CD4-positive, alpha-beta T cell (primary cell): ENCODE results near the gene GABRB3. TPM values are rescaled to one million over a fixed set of nuclear protein-coding genes. Genes with fewer than 3 reads are reported as not detected.

Experiments used
- ATAC-seq: fragments of 200-7000 bp; cut with Tn5 transposase; one replicate; pipeline ENCODE4 v1.10.0; 2022; ENCODE audit warnings: mild to moderate bottlenecking; ENCODE audit not compliant: poor library complexity
- CTCF ChIA-PET: fragments of 350-600 bp; sonication (Branson Sonifier 250); formaldehyde crosslinking; loops from one replicate; lab custom pipeline; 2021; ENCODE audit warnings: antibody characterized with exemption, inconsistent platforms; lab: Charles Lee
- POLR2A ChIA-PET: fragments of 350-600 bp; sonication (Branson Sonifier 250); formaldehyde crosslinking; loops from one replicate; lab custom pipeline; 2021; ENCODE audit warnings: antibody characterized with exemption, inconsistent platforms; lab: Charles Lee
- DNase-seq, 14 experiments: peaks; one replicate each; pipeline ENCODE4 v3.0.0-alpha.2; 2013 to 2020; ENCODE audit warnings: mixed read lengths in 2 of 14
- H3K27ac ChIP-seq, 2 donors: one replicate each; pipeline versions ENCODE4 v1.5.1 to v1.7.0; 2013; ENCODE audit warnings: low read length in 2 of 2, low read depth in 1 of 2, mild to moderate bottlenecking in 1 of 2
- H3K27me3 ChIP-seq, 2 experiments: 1 replicate in 1 of 2; 2 replicates in 1 of 2; pipeline versions ENCODE4 v1.6.1 to v1.7.0; 2013; ENCODE audit warnings: low read length in 2 of 2, control low read depth in 1 of 2, mild to moderate bottlenecking in 1 of 2, moderate library complexity in 1 of 2; ENCODE audit not compliant: insufficient read depth in 2 of 2, control insufficient read depth in 1 of 2
- H3K36me3 ChIP-seq: one replicate; pipeline ENCODE4 v1.6.1; 2013; ENCODE audit warnings: low read length, control low read depth; ENCODE audit not compliant: insufficient read depth
- H3K4me1 ChIP-seq: one replicate; pipeline ENCODE4 v1.6.1; 2013; ENCODE audit warnings: low read length, control low read depth; ENCODE audit not compliant: insufficient read depth
- H3K4me3 ChIP-seq: one replicate; pipeline ENCODE4 v1.5.1; 2013; ENCODE audit warnings: mild to moderate bottlenecking, low read length, moderate library complexity
- H3K9me3 ChIP-seq, 2 experiments: 1 replicate in 1 of 2; 2 replicates in 1 of 2; pipeline versions ENCODE4 v1.6.1 to v1.7.0; 2013; ENCODE audit warnings: low read length in 2 of 2, mild to moderate bottlenecking in 2 of 2, control low read depth in 1 of 2, moderate library complexity in 1 of 2; ENCODE audit not compliant: control insufficient read depth in 1 of 2, insufficient read depth in 1 of 2
- H3K27ac Mint-ChIP-seq: one replicate; pipeline ENCODE4 v1.8.0; 2020; ENCODE audit warnings: mixed read lengths
- H3K27me3 Mint-ChIP-seq: one replicate; pipeline ENCODE4 v1.8.0; 2021; ENCODE audit warnings: mixed read lengths
- H3K36me3 Mint-ChIP-seq: one replicate; pipeline ENCODE4 v1.8.0; 2021; ENCODE audit warnings: low read depth, mixed read lengths
- H3K4me1 Mint-ChIP-seq: one replicate; pipeline ENCODE4 v1.8.0; 2021; ENCODE audit warnings: low read depth, mixed read lengths
- H3K4me3 Mint-ChIP-seq: one replicate; pipeline ENCODE4 v1.8.0; 2020; ENCODE audit warnings: mild to moderate bottlenecking, mixed read lengths
- H3K9me3 Mint-ChIP-seq: one replicate; pipeline ENCODE4 v1.8.0; 2020; ENCODE audit warnings: mixed read lengths
- CTCF ChIP-seq: fragments of 200-600 bp; IDR thresholded peaks from one replicate; pipeline ENCODE4 v1.8.0; 2022; ENCODE audit warnings: antibody characterized with exemption, mild to moderate bottlenecking
- intact Hi-C, 2 experiments: fragments of 100-400 bp; cut with DNase I in 1 of 2; cut with micrococcal nuclease in 1 of 2; formaldehyde crosslinking; loops; one replicate each; pipeline versions ENCODE4 v1.15.1 to v1.9.0; 2023 to 2025; cut with DNase I, micrococcal nuclease
- total RNA-seq, 174 experiments: library from RNA in 2 of 174; stranded (reverse) in 2 of 174; gene quantifications; one replicate each; pipeline ENCODE4 v1.2.3 and lab custom pipeline; 2021 to 2026

The GABRB3 gene
- total RNA-seq, 2 experiments from 2014 or later, result not detected

- intact Hi-C loops, result no loop called here
- Histone ChIP-seq H3K27ac (no peak overlapping the region), H3K4me3 (no peak overlapping the region), H3K27me3 (no peaks in the 10 kb centered on the region), H3K9me3 (peaks cover 6 to 14% of the 10 kb centered on the region in 2 experiments), H3K4me1 (no peaks in the 10 kb centered on the region), H3K36me3 (no peaks in the 10 kb centered on the region)
- no peak for DNase-seq
- Mint-ChIP-seq H3K9me3 (peaks cover 10% of the 10 kb centered on the region), H3K4me1 (no peaks in the 10 kb centered on the region), H3K27me3 (no peaks in the 10 kb centered on the region), H3K27ac (no peak overlapping the region), H3K4me3 (no peak overlapping the region), H3K36me3 (no peaks in the 10 kb centered on the region)
- no peak for ATAC-seq
- ChIA-PET POLR2A (no interaction called here), CTCF (no interaction called here)
- no peak for TF ChIP-seq CTCF
These were observed 177.3 kb downstream of the GABRB3 start for GRCh38 chr15:26595611-26596010.

GRCh38 chr15:26590676-26591075 is 182.2 kb downstream of the GABRB3 start:
- H3K27me3 Mint-ChIP-seq, result no peaks in the 10 kb centered on the region
- no peaks in the 10 kb centered on the region for H3K4me1 Mint-ChIP-seq
- no peak overlapping the region for H3K27ac Mint-ChIP-seq
- TF ChIP-seq CTCF, result no peak
- ATAC-seq (no peak), DNase-seq (no peak)
- intact Hi-C loops, result no loop called here
- no peaks in the 10 kb centered on the region for H3K36me3 Mint-ChIP-seq
- Histone ChIP-seq H3K27ac (no peak overlapping the region), H3K36me3 (no peaks in the 10 kb centered on the region), H3K4me1 (no peaks in the 10 kb centered on the region), H3K27me3 (no peaks in the 10 kb centered on the region), H3K9me3 (no peaks in the 10 kb centered on the region), H3K4me3 (no peak overlapping the region)
- CTCF ChIA-PET, result no interaction called here
- POLR2A ChIA-PET, result no interaction called here
- H3K4me3 Mint-ChIP-seq, result no peak overlapping the region
- peaks cover 8% of the 10 kb centered on the region for H3K9me3 Mint-ChIP-seq

GRCh38 chr15:26582840-26583239 is 190.0 kb downstream of the GABRB3 start:
- Mint-ChIP-seq H3K27ac (no peak overlapping the region), H3K36me3 (no peaks in the 10 kb centered on the region), H3K4me3 (no peak overlapping the region), H3K9me3 (peaks cover 17% of the 10 kb centered on the region), H3K27me3 (no peaks in the 10 kb centered on the region), H3K4me1 (no peaks in the 10 kb centered on the region)
- H3K27ac ChIP-seq, result no peak overlapping the region
- H3K9me3 ChIP-seq, result peaks cover 0 to 3% of the 10 kb centered on the region in 2 experiments
- TF ChIP-seq CTCF, result no peak
- no peaks in the 10 kb centered on the region for H3K4me1 ChIP-seq
- POLR2A ChIA-PET, result no interaction called here
- no peaks in the 10 kb centered on the region for H3K36me3 ChIP-seq
- no peak for ATAC-seq
- intact Hi-C loops, result no loop called here
- no peaks in the 10 kb centered on the region for H3K27me3 ChIP-seq
- CTCF ChIA-PET, result no interaction called here
- H3K4me3 ChIP-seq, result no peak overlapping the region
- DNase-seq, result no peak
